HepG2 (cell line): ENCODE data around the gene AKAP6.

ENCODE experiments used
- EZH2 ChIP-seq: conservative IDR thresholded peaks from 2 replicates; pipeline ENCODE4 v1.6.1; 2012; ENCODE audit warnings: mild to moderate bottlenecking, low read depth, low read length, moderate library complexity
- KMT2A ChIP-seq: sonication (generic); formaldehyde crosslinking; IDR thresholded peaks from 2 replicates; pipeline ENCODE4 v1.4.0; 2020; ENCODE audit warnings: missing genetic modification reagents
- MED1 ChIP-seq: sonication (generic); formaldehyde crosslinking; IDR thresholded peaks from 2 replicates; pipeline ENCODE4 v1.4.0; 2020; ENCODE audit warnings: missing genetic modification reagents
- POLR2A ChIP-seq, 2 experiments: IDR thresholded peaks; 2 replicates each; pipeline ENCODE4 v1.6.1; 2011; ENCODE audit warnings: low read depth in 2 of 2, low read length in 2 of 2, mild to moderate bottlenecking in 1 of 2, moderate library complexity in 1 of 2; ENCODE audit not compliant: insufficient read depth in 1 of 2
- TCF7L2 ChIP-seq: IDR thresholded peaks from 2 replicates; pipeline ENCODE4 v1.6.1; 2011; ENCODE audit warnings: mild to moderate bottlenecking, low read depth, low read length, moderate library complexity
- ZNF446 ChIP-seq: sonication (generic); formaldehyde crosslinking; IDR thresholded peaks from 2 replicates; pipeline ENCODE4 v1.5.0; 2020; ENCODE audit warnings: mild to moderate bottlenecking, missing genetic modification reagents
- ZNF558 ChIP-seq: sonication (generic); formaldehyde crosslinking; IDR thresholded peaks from 2 replicates; pipeline ENCODE4 v1.9.0; 2022; ENCODE audit warnings: mild to moderate bottlenecking, missing genetic modification reagents, borderline replicate concordance
- TF ChIP-seq, protein P1 (sequence below): sonication (generic); formaldehyde crosslinking; IDR thresholded peaks from 2 replicates; pipeline ENCODE4 v1.4.0; 2020; ENCODE audit warnings: low read depth, mild to moderate bottlenecking, missing genetic modification reagents

DNA sequence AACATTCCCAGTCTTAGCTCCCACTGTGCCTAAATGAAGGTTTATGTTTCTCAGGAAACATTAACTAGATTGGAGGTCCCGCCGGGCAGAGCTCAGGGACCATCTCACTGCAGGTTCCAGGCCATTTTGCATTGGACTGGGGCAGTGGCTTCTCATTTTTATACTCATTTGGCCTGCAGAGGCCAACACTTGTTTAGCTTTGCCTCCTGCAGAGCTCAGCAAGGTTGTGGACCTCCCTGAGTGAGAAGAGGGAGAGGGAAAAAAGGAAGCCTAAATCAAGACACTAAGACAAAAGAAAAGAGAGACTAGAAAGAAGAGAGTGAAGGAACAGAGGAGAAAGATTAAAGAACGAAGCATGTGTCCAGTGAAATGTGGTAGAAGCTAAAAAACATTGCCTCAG, 280.3 kb downstream of the AKAP6 start:
- no peak for TF ChIP-seq ZNF446
- TF ChIP-seq KMT2A (CRISPR knock-in tag): no peak
- TF ChIP-seq TCF7L2: no peak
- TF ChIP-seq ZNF558: no peak
- TF ChIP-seq, protein P1, sequence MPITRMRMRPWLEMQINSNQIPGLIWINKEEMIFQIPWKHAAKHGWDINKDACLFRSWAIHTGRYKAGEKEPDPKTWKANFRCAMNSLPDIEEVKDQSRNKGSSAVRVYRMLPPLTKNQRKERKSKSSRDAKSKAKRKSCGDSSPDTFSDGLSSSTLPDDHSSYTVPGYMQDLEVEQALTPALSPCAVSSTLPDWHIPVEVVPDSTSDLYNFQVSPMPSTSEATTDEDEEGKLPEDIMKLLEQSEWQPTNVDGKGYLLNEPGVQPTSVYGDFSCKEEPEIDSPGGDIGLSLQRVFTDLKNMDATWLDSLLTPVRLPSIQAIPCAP: no peak
- no peak for TF ChIP-seq POLR2A (IDR thresholded peaks at IDR 0.05; ENCODE audit: insufficient read depth in 1 of 2, low read depth in 2 of 2, low read length in 2 of 2)
- no peak for TF ChIP-seq EZH2
- no peak for TF ChIP-seq MED1 (CRISPR knock-in tag)
